CD14-positive monocyte (primary cell): ENCODE data around the gene ANXA10. TPM values are rescaled to one million over a fixed set of nuclear protein-coding genes. Genes with fewer than 3 reads are reported as not detected.
"Not testable (repeated sequence)": the region's sequence is repeated elsewhere in the genome, so short reads cannot be mapped to it uniquely, and the experiment has no call there.

Source experiments
- DNase-seq, 3 donors: peaks; one replicate each; pipeline ENCODE4 v3.0.0-alpha.2; 2011 to 2022
- H2AFZ ChIP-seq: 2 replicates; pipeline ENCODE4 v1.6.0; 2012; ENCODE audit warnings: mild to moderate bottlenecking, low read depth, low read length, inconsistent platforms; ENCODE audit not compliant: insufficient read depth, poor library complexity, severe bottlenecking
- H3K27ac ChIP-seq, 2 donors: 1 replicate in 1 of 2; 2 replicates in 1 of 2; pipeline ENCODE4 v1.5.1; 2012 to 2013; ENCODE audit warnings: low read length in 2 of 2, control low read depth in 1 of 2, inconsistent platforms in 1 of 2, low read depth in 1 of 2, mild to moderate bottlenecking in 1 of 2
- H3K27me3 ChIP-seq, 2 donors: one replicate each; pipeline versions ENCODE4 v1.6.0 to v1.6.1; 2011 to 2013; ENCODE audit warnings: low read length in 2 of 2; ENCODE audit not compliant: control insufficient read depth in 2 of 2, insufficient read depth in 2 of 2
- H3K36me3 ChIP-seq, 2 donors: replicated peaks in 1 of 2; 1 replicate in 1 of 2; 2 replicates in 1 of 2; pipeline versions ENCODE4 v1.5.1 to v1.6.1; 2012 to 2013; ENCODE audit warnings: low read length in 2 of 2, control low read depth in 1 of 2, inconsistent platforms in 1 of 2, mild to moderate bottlenecking in 1 of 2; ENCODE audit not compliant: insufficient read depth in 2 of 2, control insufficient read depth in 1 of 2
- H3K4me1 ChIP-seq, 2 donors: 1 replicate in 1 of 2; 2 replicates in 1 of 2; pipeline versions ENCODE4 v1.5.1 to v1.6.1; 2012 to 2013; ENCODE audit warnings: low read length in 2 of 2, control low read depth in 1 of 2, inconsistent platforms in 1 of 2, mild to moderate bottlenecking in 1 of 2, moderate library complexity in 1 of 2; ENCODE audit not compliant: insufficient read depth in 2 of 2, control insufficient read depth in 1 of 2
- H3K4me2 ChIP-seq: replicated peaks from 2 replicates; pipeline ENCODE3; 2012; ENCODE audit warnings: low read length, moderate library complexity, mild to moderate bottlenecking; ENCODE audit not compliant: poor library complexity, severe bottlenecking; ENCODE audit errors: extremely low read depth
- H3K4me3 ChIP-seq, 3 experiments: fragments of 200-600 bp in 1 of 3; sonication (generic) in 1 of 3; replicated peaks in 1 of 3; 1 replicate in 2 of 3; 2 replicates in 1 of 3; pipeline ENCODE4 v1.5.1; 2011 to 2013; ENCODE audit warnings: low read length in 3 of 3, mild to moderate bottlenecking in 3 of 3, control low read depth in 2 of 3, low read depth in 2 of 3, inconsistent platforms in 1 of 3, moderate library complexity in 1 of 3
- H3K79me2 ChIP-seq: 2 replicates; pipeline ENCODE4 v1.6.0; 2012; ENCODE audit warnings: mild to moderate bottlenecking, control low read depth, inconsistent platforms, low read length, moderate library complexity; ENCODE audit not compliant: insufficient read depth
- H3K9ac ChIP-seq: 2 replicates; pipeline ENCODE4 v1.6.0; 2017; ENCODE audit warnings: low read length, mild to moderate bottlenecking; ENCODE audit not compliant: insufficient read depth, poor library complexity, severe bottlenecking
- H3K9me3 ChIP-seq, 2 donors: replicated peaks in 1 of 2; 1 replicate in 1 of 2; 2 replicates in 1 of 2; pipeline versions ENCODE4 v1.5.1 to v1.6.1; 2012 to 2013; ENCODE audit warnings: low read length in 2 of 2, control low read depth in 1 of 2; ENCODE audit not compliant: control insufficient read depth in 1 of 2, insufficient read depth in 1 of 2
- H4K20me1 ChIP-seq: 2 replicates; pipeline ENCODE4 v1.6.0; 2012; ENCODE audit warnings: mild to moderate bottlenecking, low read length, control low read depth, moderate library complexity; ENCODE audit not compliant: insufficient read depth
- H3K27ac Mint-ChIP-seq, 7 donors: one replicate each; pipeline ENCODE4 v1.8.0; 2020; ENCODE audit warnings: mild to moderate bottlenecking in 7 of 7, mixed read lengths in 7 of 7, moderate library complexity in 6 of 7, inconsistent platforms in 2 of 7
- H3K27me3 Mint-ChIP-seq, 3 donors: one replicate each; pipeline ENCODE4 v1.8.0; 2021 to 2022; ENCODE audit warnings: low read depth in 3 of 3, mild to moderate bottlenecking in 3 of 3, mixed read lengths in 3 of 3, moderate library complexity in 3 of 3, inconsistent platforms in 1 of 3
- H3K36me3 Mint-ChIP-seq, 2 donors: one replicate each; pipeline ENCODE4 v1.8.0; 2020; ENCODE audit warnings: mixed read lengths in 2 of 2, inconsistent platforms in 1 of 2, mild to moderate bottlenecking in 1 of 2
- H3K4me1 Mint-ChIP-seq: one replicate; pipeline ENCODE4 v1.8.0; 2020; ENCODE audit warnings: mild to moderate bottlenecking, mixed read lengths
- H3K4me3 Mint-ChIP-seq, 2 donors: one replicate each; pipeline ENCODE4 v1.8.0; 2020; ENCODE audit warnings: mild to moderate bottlenecking in 2 of 2, mixed read lengths in 2 of 2, moderate library complexity in 1 of 2
- H3K9me3 Mint-ChIP-seq, 7 donors: one replicate each; pipeline ENCODE4 v1.8.0; 2020 to 2022; ENCODE audit warnings: mixed read lengths in 7 of 7, mild to moderate bottlenecking in 6 of 7, moderate library complexity in 6 of 7, inconsistent platforms in 2 of 7
- WGBS: methylation state at CpG from one replicate; pipeline ENCODE4 v1.1.5; 2013; ENCODE audit warnings: missing lambda C conversion rate; ENCODE audit not compliant: insufficient coverage; 5-methylcytosine and 5-hydroxymethylcytosine counted together
- intact Hi-C, 2 donors: fragments of 100-400 bp; cut with micrococcal nuclease; formaldehyde crosslinking; loops; one replicate each; pipeline versions ENCODE4 v1.15.0 to v1.15.1; 2023
- polyA plus RNA-seq, 3 donors: library from polyadenylated mRNA; depleted of rRNA in 1 of 3; unstranded in 2 of 3; stranded (reverse) in 1 of 3; fragments of 300-500 nt in 2 of 3; fragments of >200 nt in 1 of 3; fragmentation: Illumina TruSeq in 2 of 3; gene quantifications; 1 replicate in 2 of 3; 2 replicates in 1 of 3; pipeline ENCODE4 v1.2.3, GENCODE V29; 2012 to 2021
- TF ChIP-seq, protein P1 (sequence below): fragments of 200-600 bp; IDR thresholded peaks from one replicate; pipeline ENCODE4 v1.8.0; 2022; ENCODE audit warnings: antibody characterized with exemption, mild to moderate bottlenecking

ANXA10 gene
- polyA plus RNA-seq, 3 donors = not detected

- peaks cover 4% of the 10 kb centered on the region for H3K4me1 Mint-ChIP-seq
These were observed 116.7 kb downstream of the ANXA10 start for GRCh38 chr4:168208957-168209614.

GRCh38 chr4:168212656-168213055 lies 120.3 kb downstream of the ANXA10 start:
- H3K36me3 Mint-ChIP-seq = peaks cover 10 to 20% of the 10 kb centered on the region in 2 donors
- H3K36me3 ChIP-seq = peaks cover 4 to 13% of the 10 kb centered on the region in 2 donors
- no peaks in the 10 kb centered on the region for H4K20me1 ChIP-seq
- H3K27me3 ChIP-seq = no peaks in the 10 kb centered on the region
- DNase-seq = no peak
- TF ChIP-seq, protein P1, sequence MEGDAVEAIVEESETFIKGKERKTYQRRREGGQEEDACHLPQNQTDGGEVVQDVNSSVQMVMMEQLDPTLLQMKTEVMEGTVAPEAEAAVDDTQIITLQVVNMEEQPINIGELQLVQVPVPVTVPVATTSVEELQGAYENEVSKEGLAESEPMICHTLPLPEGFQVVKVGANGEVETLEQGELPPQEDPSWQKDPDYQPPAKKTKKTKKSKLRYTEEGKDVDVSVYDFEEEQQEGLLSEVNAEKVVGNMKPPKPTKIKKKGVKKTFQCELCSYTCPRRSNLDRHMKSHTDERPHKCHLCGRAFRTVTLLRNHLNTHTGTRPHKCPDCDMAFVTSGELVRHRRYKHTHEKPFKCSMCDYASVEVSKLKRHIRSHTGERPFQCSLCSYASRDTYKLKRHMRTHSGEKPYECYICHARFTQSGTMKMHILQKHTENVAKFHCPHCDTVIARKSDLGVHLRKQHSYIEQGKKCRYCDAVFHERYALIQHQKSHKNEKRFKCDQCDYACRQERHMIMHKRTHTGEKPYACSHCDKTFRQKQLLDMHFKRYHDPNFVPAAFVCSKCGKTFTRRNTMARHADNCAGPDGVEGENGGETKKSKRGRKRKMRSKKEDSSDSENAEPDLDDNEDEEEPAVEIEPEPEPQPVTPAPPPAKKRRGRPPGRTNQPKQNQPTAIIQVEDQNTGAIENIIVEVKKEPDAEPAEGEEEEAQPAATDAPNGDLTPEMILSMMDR = no peak
- WGBS = no CpG with 5 or more reads among the region's 3 CpGs
- intact Hi-C loops = no loop called here
- H3K4me1 ChIP-seq = no peaks in the 10 kb centered on the region
- peaks cover 0 to 11% (median 4%) of the 10 kb centered on the region in 7 donors for H3K9me3 Mint-ChIP-seq
- no peak overlapping the region for H3K4me3 ChIP-seq
- peaks cover 4% of the 10 kb centered on the region for H3K4me1 Mint-ChIP-seq
- H3K9ac ChIP-seq = no peak overlapping the region
- no peak overlapping the region for H3K4me2 ChIP-seq
- no peak overlapping the region for H2AFZ ChIP-seq
- no peak overlapping the region for H3K4me3 Mint-ChIP-seq
- no peak overlapping the region for H3K27ac Mint-ChIP-seq
- H3K79me2 ChIP-seq = no peaks in the 10 kb centered on the region
- peaks cover 1 to 2% (median 2%) of the 10 kb centered on the region in 3 donors for H3K27me3 Mint-ChIP-seq
- H3K9me3 ChIP-seq = no peaks in the 10 kb centered on the region
- no peak overlapping the region for H3K27ac ChIP-seq

More at GRCh38 chr4:168208957-168209614, 116.7 kb downstream of the ANXA10 start:
- peaks cover 4 to 8% of the 10 kb centered on the region in 2 donors for H3K9me3 ChIP-seq
- no peak overlapping the region for H3K27ac ChIP-seq
- Mint-ChIP-seq H3K4me3 (no peak overlapping the region), H3K9me3 (peaks cover 4 to 18% (median 9%) of the 10 kb centered on the region in 7 donors), H3K27ac (no peak overlapping the region), H3K36me3 (no peaks in the 10 kb centered on the region), H3K27me3 (peaks cover 0 to 2% (median 1%) of the 10 kb centered on the region in 3 donors)
- DNase-seq = no peak
- no peak overlapping the region for H2AFZ ChIP-seq
- no peaks in the 10 kb centered on the region for H3K79me2 ChIP-seq
- no peaks in the 10 kb centered on the region for H3K36me3 ChIP-seq
- no CpG with 5 or more reads among the region's 3 CpGs for WGBS
- no peaks in the 10 kb centered on the region for H4K20me1 ChIP-seq
- H3K4me1 ChIP-seq = no peaks in the 10 kb centered on the region
- no peak overlapping the region for H3K9ac ChIP-seq
- no peak overlapping the region for H3K4me2 ChIP-seq
- no peak overlapping the region for H3K4me3 ChIP-seq
- intact Hi-C loops = no loop called here
- TF ChIP-seq, protein P1 = no peak
- H3K27me3 ChIP-seq = no peaks in the 10 kb centered on the region

DNA sequence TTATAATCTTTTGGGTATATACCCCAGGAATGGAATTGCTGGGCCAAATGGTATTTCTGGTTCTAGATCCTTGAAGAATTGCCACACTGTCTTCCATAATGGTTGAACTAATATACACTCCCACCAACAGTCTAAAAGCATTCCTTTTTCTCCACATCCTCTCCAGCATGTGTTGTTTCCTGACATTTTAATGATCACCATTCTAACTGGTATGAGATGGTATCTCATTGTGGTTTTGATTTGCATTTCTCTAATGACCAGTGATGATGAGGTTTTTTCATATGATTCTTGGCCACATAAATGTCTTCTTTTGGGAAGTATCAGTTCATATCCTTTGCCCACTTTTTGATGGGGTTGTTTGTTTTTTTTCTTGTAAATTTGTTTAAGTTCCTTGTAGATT lies 121.2 kb downstream of the ANXA10 start:
- H3K27ac ChIP-seq, H3K27me3 Mint-ChIP-seq, H3K4me1 Mint-ChIP-seq, H3K4me3 Mint-ChIP-seq, H3K4me3 ChIP-seq, H3K27me3 ChIP-seq, intact Hi-C loops, H3K79me2 ChIP-seq, DNase-seq, H3K9ac ChIP-seq, H3K4me2 ChIP-seq, H4K20me1 ChIP-seq, H2AFZ ChIP-seq, H3K4me1 ChIP-seq, H3K9me3 ChIP-seq: not testable (repeated sequence)
- peaks cover 9 to 19% of the 10 kb centered on the region in 2 donors for H3K36me3 ChIP-seq
- Mint-ChIP-seq H3K27ac (peak overlapping the region in 1 of 7 donors; percentile 44), H3K36me3 (peaks cover 16 to 26% of the 10 kb centered on the region in 2 donors), H3K9me3 (peaks cover 0 to 15% (median 4%) of the 10 kb centered on the region in 7 donors)
